Loucy (cell line): ENCODE measurements around the gene PCSK5.

Experiments used
- CTCF ChIP-seq: fragments of 200-600 bp; sonication (generic); conservative IDR thresholded peaks from 2 replicates; pipeline ENCODE4 v1.5.1; 2014; ENCODE audit warnings: mild to moderate bottlenecking, antibody characterized with exemption, low read length
- EZH2phosphoT487 ChIP-seq: fragments of 200-600 bp; IDR thresholded peaks from 2 replicates; pipeline ENCODE4 v1.6.1; 2018; ENCODE audit warnings: antibody characterized with exemption, mild to moderate bottlenecking, moderate library complexity, borderline replicate concordance

DNA sequence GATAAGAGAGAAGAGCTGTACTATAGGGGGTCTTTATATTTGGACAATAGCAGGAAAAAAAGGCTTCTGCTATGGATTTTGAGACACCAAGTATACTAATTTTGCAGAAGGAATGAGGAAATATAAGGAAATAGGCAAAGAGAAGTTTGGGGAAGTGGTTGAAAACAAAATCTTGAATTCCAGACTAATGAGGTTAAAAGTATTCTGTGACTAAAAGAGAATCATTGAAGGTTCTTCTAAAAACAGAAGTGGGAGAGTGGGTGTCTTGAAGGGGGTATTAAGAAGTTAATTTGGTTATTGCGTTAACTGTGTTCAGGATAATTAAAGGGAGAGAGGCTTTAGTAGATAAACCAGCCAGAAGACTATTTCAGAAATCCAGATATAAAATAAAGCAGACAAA, 355.0 kb downstream of the PCSK5 start:
- TF ChIP-seq CTCF (no peak), EZH2phosphoT487 (no peak)
